HG02588 (cell line): Measurements from ENCODE around the gene GM2A.

ENCODE experiments used
- ATAC-seq: cut with Tn5 transposase; IDR thresholded peaks from one replicate; pipeline ENCODE4 v1.9.1; 2021; ENCODE audit warnings: mild to moderate bottlenecking, moderate library complexity; ENCODE audit not compliant: unreplicated experiment

GM2A gene

DNA sequence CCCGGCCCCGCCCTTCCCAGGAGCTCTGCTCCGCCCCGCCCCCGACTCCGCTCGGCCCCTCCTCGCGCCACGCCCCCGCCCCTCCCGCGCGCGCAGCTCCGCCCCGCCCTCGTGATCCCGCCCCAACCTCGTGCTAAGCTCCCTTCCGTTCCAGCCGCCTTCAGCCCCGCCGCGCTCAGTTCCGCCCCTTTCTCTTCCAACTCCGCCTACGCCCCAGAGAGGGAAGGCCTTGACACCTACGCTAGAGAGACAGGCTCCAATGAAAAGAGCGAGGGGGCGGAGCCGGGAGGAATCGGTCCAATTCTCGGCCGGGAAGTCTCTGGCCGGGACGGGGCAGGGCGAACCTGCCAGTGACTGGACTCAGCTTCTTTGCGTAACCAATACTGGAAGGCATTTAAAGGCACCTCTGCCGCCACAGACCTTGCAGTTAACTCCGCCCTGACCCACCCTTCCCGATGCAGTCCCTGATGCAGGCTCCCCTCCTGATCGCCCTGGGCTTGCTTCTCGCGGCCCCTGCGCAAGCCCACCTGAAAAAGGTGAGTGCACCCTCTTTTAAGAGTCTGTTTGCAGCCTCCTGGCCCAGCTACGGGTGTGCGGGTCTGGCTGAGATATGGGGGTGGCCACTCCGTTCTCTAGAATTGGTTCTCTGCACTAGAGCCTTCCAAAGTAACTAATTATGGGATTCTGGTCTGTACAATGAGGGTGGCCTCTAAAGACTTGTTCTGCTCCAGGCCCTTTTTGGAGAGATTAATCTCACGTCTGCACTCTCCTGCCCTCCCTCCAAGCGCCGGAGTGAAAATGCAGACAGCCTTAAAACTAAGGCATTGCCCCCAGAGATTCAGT is at the start of gene GM2A:
Gene GM2A (plus strand): TSS at position 424 of the 843 bp plus-strand sequence. CDS start 32 bp downstream, at position 456.
- ATAC-seq = peak; percentile 80

DNA sequence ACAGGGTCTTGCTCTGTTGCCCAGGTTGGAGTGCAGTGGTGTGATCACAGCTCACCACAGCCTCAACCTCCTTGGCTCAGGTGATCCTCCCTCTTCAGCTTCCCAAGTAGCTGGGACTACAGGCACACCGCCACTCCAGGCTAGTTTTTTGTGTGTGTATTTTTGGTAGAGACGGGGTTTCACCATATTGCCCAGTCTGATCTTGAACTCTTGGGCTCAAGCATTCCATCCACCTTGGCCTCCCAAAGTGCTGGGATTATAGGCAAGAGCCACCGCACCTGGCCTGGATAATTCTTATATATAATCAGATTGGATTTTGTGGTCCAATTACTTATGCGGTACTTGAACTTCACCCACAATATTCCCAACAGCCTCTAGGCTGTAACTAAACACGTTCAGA is 48.9 kb upstream of the GM2A start:
- no peak for ATAC-seq

DNA sequence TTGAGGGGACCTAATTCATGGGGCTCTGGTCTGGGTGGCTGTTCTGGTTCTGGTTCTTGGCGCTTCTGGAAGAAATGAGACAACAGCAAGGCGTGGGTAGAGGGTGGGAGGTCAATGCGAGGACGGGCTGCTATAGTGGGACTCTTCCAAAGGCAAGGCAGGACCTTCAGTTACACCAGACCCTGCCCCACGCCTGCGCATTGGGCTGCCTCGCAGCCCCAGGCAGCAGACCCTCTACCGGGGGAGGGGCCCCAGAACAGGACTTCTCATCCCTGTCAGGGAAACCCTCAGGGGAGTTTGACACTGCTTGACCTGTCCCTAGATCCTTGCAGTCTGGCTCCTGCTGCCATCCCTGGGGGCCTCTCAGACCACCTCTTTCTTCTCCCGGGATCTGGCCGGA is 47.6 kb upstream of the GM2A start:
- ATAC-seq = no peak

DNA sequence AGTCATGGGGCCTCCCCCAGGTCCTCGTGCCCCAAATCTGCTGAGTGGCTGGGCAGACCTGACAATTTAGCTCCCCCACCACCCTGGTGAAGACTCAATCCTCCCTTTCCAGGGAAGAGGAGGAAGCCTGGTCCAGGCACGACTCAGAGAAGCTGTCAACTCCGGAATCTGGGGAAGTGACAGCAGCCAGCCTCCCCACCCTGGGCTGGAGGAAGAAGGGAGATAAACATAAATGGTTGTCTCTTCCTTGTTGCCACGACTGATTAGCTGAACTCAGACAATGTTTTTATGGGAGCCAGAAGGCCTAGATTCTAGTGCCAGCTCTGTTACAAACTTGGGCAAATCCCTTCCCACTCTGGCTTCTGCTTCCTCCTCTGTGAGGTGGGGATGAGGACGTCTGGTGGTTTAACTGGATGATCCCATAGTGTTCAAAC is 44.5 kb upstream of the GM2A start:
- no peak for ATAC-seq

DNA sequence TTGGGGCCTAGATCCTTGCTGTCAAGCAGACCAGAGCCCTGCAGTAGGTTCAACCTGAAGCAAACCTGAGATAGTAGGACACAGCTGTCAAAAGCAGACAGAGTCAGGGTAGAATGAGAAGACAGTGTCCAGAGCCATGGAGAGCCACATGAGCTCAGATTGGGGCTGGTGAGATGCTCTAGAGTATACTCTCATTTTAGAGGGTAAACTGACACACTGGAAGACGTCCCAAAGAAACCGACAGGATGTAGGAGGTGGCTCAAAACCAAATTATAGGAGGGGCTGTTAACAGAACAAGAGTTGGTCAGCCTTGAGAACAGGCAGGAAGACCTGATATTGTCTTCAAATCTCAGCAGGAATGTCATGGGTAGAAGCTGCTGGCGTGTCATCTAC is 40.6 kb upstream of the GM2A start:
- ATAC-seq = no peak

DNA sequence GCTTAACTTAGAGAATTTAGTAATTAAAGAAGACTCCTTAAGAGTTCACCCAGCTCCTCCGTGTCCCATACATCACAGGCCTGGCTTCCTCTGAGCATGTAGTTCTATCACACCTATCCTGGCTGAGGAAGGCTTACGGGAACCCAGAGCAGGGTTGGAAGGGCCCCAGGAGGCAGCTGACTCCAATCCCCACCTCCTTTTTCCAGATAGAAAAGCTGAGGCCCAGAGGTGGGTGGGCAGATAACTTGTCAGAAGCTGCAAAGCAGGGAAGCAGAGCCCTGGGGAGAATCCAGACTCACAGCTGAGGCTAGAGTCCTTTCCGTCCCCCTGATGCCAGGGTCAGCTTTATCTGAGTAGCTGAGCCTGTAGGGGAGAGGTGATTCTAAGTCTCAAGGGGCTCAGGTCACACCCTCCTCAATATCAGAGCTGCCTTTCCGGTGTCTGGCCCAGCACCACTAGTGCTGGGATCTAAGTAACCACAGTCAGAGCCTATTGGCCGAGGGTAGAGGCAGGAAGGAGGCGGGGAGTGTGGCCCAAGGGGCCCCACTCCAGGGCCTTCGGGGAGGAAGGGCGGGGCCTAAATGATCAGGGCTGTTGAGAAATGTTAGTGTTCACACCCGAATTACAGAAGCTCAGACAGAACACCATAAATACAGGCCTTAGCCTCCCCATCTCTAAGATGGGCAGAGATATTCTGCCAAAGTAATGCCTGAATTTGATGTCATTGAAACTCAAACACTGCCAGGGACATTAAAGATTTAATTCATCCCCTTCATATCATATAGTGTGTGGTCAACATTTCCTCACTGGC is 39.0 kb upstream of the GM2A start:
- peak; percentile 83 for ATAC-seq

DNA sequence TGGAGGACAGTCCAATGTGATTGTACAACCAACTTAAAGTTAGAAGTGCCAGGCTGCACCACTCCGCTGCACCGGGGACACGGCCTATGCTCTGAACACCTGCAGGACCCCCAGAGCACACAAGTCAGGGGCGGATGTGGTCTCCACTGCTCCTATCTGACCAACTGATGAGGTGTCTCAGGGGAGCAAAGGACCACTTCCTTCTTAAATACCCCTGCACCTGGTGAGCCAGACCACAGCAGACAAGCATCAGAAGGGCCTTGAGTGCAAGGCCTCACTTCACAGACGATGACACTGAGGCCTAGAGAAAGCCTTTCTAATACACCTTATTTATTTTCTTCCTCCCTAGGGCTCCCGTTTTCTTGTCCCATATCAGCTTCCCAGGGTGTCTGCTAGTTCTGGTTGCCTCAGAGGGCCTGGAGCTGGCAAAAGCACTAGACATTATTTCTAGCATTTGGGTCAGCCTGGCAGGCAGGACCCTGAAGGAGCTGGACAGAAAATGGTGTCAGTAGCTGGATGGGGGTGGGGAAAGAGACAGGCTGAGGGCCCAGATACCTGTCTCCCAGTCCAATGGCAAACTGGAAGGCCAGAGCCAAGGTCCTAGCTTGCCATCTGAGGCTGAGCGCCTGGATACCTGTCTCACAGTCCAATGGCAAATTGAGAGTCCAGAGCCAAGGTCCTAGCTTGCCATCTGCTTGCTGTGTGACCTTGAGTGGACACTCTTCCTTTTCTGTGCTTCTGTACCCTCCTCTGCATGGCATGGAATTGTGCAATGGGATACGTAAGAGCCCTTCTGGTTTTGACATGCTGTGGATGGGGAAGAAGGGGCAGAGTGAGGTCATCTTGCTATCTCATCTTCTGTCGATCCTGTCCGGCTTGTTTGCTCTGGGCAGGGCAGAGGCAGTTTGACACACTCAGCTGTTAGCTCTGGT is 38.1 kb upstream of the GM2A start:
- ATAC-seq = peak; percentile 50

DNA sequence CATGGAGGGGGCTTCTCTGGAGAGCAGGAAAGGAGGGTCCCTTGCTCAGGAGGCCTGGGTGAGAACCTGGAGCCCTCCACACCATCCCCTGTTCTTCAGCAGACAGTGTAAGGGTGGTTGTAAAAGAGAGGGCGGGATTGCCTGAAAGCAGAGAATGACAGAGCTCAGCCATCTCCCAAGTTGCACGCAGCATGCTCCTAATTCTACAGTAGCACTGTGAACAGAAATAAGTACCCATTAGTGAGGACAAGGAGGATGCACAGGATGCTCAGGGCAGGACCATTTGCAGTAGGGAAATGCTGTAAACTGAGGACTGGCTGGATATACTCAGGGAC is 37.5 kb upstream of the GM2A start:
- no peak for ATAC-seq

DNA sequence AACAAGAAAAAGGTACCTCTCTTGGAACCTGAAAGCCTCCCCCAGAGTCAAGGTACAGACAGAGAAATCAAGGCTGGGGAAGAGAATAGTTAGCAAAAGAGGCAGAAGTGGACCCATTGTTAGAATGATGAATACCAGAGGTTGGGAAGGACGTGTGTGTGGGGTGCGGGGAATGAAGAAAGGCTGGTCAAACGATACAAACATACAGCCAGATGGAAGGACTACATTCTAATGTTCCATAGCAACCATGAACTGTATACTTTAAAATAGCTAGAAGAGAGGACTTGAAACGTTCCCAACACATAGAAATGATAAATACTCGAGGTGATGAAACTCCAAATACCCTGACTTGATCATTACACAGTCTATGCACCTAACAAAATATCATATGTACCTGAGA is 36.2 kb upstream of the GM2A start:
- ATAC-seq = no peak

DNA sequence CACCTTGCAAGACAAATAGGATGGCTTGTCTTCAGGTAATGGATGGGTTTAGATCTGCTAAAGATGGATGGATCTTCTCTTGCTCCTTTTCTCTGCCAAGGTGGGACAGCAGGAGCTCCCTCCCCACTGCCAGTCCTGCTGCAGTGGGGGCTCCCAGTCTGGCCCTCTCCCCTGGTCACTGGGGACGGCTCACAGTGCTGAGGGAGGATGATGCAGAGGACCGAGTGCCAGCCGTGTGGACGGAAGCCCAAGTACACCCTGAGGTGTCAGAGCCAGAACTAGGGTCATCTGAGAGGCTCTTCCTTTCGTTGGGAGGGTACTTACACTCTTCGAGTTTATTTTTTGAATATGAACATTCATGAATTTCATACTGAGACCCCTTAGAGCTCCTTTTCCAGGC is 34.8 kb upstream of the GM2A start:
- no peak for ATAC-seq

DNA sequence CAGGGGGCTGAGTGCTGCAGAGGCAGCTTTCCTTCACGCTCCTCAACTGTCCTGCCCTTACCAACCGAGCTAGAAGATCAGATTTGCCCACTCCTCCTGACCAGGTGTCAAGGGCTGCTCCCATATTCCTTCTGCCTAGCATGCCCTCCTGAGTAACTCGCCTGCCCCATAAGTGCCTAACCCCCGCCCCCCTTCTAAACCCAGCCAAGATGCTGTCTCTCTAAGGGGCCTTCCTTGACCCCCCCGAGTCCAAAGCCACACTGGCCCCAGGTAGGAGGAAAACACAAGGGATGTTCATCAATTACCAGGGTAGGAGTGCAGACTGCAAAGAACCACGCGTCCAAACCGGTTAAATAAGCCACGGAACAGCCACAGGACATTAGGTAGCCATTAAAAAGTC is 33.8 kb upstream of the GM2A start:
- ATAC-seq = no peak

DNA sequence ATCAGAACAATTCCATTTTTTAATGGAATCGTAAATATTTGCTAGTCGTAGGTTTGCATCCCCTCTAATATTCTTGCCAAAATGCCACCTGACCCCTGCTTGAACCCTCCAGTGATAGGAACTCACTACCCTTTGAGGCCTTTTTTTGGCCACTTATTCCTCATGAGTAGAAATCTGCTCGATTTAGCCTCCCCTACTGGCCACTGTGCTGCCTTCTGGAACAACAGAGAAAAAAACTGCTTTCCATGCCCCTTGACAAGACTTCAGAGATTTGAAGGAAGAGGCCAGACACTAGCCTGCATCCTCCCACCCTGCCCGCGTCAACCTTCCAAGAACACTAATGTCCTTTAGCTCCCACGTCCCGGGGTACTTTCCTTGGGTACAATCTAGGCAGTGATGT is 33.2 kb upstream of the GM2A start:
- ATAC-seq = no peak

DNA sequence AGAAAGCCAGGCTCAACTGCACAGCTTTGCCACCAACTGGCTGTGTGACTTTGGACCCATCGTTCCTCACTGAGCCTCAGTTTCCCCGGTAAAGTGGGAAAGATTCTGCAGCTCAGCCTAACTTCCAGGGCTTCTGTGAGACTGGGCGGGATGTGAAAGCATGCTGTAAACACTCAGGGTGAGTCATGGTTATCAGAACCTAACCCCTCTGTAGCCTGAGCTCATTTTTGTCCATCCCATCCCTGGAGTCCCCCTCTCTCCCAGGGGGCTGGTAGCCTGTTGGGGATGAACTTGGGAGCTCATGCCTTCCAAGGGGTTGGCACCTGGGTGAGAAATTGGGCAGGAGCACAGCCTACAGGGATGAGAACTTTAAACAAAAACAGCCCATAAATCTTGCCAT is 31.4 kb upstream of the GM2A start:
- ATAC-seq = no peak

DNA sequence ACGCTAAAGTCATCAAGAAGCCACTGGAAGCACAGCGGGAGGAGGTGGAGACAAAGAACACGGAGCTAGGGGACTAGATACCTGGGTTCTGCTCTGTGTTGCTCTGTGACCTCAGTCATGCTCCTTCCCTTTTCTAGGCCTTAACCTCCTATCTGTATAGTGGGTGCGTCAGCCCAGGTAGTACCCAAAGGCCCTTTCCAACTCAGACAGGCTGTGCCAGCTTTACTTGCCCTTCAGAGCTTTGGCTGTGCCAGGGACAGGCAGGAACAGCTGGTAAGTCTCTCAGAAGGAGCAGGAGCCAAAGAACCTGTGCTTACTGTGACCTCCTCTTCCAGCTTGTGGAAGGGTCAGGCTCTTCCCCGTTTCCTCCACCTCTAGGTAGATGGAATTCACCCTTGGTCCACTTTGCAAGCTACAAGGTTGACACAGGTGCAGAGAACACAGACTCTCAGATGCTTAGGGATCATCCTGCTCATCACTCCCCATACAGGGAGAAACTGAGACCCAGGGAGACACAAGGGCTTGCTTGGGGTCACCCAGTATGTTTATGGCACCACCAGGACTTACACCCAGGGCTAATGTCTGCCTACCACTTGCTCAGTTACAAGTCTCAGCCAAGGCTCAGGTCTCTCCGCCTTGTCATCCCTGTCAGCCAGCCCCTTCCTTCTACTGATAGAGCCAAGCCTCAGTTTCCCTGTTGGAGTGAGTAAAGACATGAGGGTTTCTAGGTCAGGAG is 30.8 kb upstream of the GM2A start:
- no peak for ATAC-seq

DNA sequence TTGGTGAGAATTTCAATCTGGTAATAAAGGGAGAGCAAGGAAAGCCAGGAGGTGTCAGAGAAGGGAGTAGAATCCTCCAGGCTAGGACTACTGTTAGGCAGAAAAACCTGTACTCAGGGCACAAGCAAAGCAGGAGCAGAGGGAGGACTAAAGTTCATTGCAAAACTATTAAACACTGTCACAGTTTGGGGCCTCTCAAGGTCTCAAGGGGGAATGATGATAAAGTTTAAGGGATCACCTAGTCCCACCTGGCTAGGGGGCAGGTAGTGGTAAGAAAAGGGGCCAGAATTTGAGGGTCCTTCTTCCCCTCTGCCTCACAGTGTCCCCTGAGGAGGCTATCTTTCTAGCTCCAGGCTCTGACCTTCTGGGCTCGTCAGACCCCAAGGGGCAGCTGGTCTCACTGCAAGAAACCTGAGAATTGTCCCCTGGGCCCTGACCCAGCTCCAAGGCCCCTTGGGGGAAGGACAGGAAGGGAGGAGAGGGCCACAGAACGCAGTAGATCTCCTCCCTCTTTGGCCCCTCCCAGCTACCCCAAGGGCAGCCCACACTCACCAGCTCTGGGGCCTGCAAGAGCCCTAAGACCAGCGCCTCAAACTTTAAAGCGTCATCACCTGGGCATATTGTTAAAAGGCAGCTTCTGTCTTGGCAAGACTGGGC is 30.1 kb upstream of the GM2A start:
- peak; percentile 73 for ATAC-seq

DNA sequence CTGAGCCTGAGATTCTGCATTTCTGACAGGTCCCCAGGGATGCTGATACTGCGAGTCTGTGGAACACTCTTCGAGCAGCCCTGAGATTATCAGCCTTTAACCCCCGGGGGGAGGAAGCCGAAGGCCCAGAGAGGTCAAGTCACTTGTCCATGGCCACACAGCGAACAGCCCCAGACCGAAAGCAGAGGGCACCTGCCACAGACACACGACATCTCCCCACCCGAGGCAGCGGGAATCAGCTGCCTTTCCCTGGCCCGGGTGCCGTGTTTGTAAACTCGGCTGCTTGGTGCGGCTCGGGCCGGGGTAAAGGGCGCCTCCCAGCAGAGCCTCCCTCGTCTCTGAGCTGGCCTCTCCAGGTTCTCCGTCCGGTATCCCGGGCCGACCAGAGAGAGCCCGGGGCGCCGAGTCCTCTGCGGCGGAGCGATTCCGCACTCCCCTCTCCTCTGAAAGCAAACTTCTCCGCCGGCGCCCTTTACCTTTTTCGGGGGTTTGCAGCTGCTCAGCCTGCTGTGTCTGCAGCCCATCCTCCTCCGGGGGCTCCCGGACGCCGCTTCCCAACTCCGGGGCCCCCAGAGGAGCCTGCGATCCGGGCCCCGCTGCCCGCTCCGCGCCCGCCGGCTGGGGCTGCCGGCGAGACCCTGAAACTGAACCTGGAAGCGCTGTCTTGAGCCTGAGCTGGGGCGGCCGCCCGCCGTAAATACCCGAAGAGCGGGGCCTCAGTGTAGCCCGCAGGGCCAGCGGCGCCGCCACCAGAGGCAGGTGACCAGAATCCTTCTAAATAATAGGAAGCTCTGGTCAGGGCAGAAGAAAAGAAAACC is 29.3 kb upstream of the GM2A start, which contains the start of gene CCDC69:
Gene CCDC69 (minus strand): TSS at position 646 of the 818 bp plus-strand sequence. CDS start 122 bp downstream, at position 524.
- ATAC-seq = peak; percentile 64

DNA sequence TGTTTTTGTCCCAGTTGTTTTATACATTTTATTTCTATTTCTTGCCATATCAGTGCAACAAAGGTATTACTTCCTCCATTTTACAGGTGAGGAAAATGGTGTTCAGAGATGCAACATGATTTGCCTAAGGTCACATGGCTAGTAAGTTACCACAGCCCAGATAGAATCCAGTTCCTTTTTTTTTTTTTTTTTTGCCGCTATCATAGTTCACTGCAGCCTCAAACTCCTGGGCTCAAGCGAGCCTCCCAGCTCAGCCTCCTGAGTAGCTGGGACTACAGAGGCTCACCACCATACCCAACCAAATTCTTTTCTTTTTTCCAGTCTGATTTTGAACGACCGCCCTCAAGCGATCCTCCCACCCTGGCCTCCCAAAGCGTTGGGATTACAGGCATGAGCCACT is 28.6 kb upstream of the GM2A start:
- no peak for ATAC-seq

DNA sequence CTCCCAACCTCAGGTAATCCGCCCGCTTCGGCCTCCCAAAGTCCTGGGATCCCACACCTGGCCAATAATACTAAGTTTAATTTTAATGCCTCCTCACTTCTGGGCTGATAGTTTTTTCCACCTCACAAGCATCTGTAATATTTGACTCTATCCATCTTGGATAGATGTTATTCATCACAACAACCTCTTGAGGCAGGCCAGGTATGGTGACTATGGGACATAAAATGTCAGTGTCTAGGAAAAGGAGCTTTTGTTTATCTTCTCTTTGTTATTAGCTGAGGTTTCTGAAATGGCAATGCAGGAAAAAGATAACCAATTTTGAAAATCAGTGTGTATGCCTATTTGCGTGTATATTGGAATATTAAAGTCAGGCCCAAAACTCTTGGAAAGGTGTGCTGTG is 27.9 kb upstream of the GM2A start:
- no peak for ATAC-seq

DNA sequence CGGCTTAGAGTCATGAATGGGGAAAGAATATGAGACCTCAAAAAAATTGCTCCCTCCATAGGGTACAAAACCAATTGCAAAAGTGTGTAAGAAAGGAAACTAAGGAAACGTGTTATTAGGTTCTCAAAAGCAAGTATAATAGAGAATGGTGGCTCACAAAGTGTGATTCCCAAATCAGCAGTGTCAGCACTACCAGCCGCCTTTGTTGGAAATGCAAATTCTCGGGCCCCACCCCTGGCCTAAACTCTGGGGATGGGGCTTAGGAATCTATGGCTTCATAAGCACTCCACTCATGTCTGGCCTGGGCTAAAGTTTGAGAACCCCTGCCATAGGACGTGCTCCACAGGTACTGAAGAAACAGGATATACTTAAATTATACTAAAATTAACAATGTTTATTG is 27.5 kb upstream of the GM2A start:
- ATAC-seq = no peak
